Heart left ventricle (tissue), 16 donors: Measurements from ENCODE around the gene PPT1. TPM values are rescaled to one million over a fixed set of nuclear protein-coding genes. Genes with fewer than 3 reads are reported as not detected.

ENCODE experiments used
- ATAC-seq, 4 donors: fragments of 200-7000 bp; cut with Tn5 transposase; one replicate each; pipeline ENCODE4 v1.9.1; 2020 to 2022; ENCODE audit warnings: moderate library complexity in 4 of 4, mild to moderate bottlenecking in 3 of 4, moderate number of reproducible peaks in 1 of 4
- DNase-seq, 5 donors: peaks; one replicate each; pipeline ENCODE4 v3.0.0-alpha.2; 2020
- H3K27ac ChIP-seq, 12 donors: fragments of 200-600 bp; sonication (generic) in 4 of 12; one replicate each; pipeline versions ENCODE4 v1.5.0 to v1.8.0; 2016 to 2022; ENCODE audit warnings: mild to moderate bottlenecking in 2 of 12
- H3K27me3 ChIP-seq, 9 donors: fragments of 200-600 bp; sonication (generic) in 2 of 9; one replicate each; pipeline versions ENCODE4 v1.5.1 to v1.8.0; 2016 to 2022; ENCODE audit warnings: mild to moderate bottlenecking in 3 of 9
- H3K36me3 ChIP-seq, 9 donors: fragments of 200-600 bp; sonication (generic) in 2 of 9; one replicate each; pipeline versions ENCODE4 v1.5.0 to v1.8.0; 2018 to 2022; ENCODE audit warnings: mild to moderate bottlenecking in 2 of 9
- H3K4me1 ChIP-seq, 12 donors: fragments of 200-600 bp; sonication (generic) in 4 of 12; one replicate each; pipeline versions ENCODE4 v1.5.0 to v1.8.0; 2016 to 2022; ENCODE audit warnings: mild to moderate bottlenecking in 3 of 12
- H3K4me3 ChIP-seq, 12 donors: fragments of 200-600 bp; sonication (generic) in 4 of 12; one replicate each; pipeline versions ENCODE4 v1.5.0 to v1.8.0; 2017 to 2022; ENCODE audit warnings: mild to moderate bottlenecking in 9 of 12, moderate library complexity in 4 of 12
- H3K9me3 ChIP-seq, 12 donors: fragments of 200-600 bp; sonication (generic) in 4 of 12; one replicate each; pipeline versions ENCODE4 v1.5.0 to v1.8.0; 2016 to 2022; ENCODE audit warnings: mild to moderate bottlenecking in 1 of 12
- POLR2A ChIP-seq, 2 donors: fragments of 450-650 bp; IDR thresholded peaks; one replicate each; pipeline ENCODE4 v1.6.1; 2017; ENCODE audit warnings: antibody characterized with exemption in 2 of 2, mild to moderate bottlenecking in 2 of 2, moderate library complexity in 2 of 2
- WGBS, 4 donors: extraction: QIAGEN DNeasy Blood & Tissue Kit in 2 of 4; methylation state at CpG; one replicate each; pipeline versions ENCODE4 v1.1.5 to v1.1.7; 2013 to 2018; 5-methylcytosine and 5-hydroxymethylcytosine counted together
- intact Hi-C, 10 donors: fragments of 100-400 bp; cut with DNase I; formaldehyde crosslinking; loops; one replicate each; pipeline versions ENCODE4 v1.11.1 to v1.14.2; 2022
- polyA plus RNA-seq, 2 donors: library from polyadenylated mRNA; stranded (reverse); fragments of 200-250 nt; gene quantifications; one replicate each; pipeline ENCODE4 v1.2.3, GENCODE V29; 2013
- total RNA-seq, 9 donors: library from RNA; depleted of rRNA in 2 of 9; stranded (reverse); fragments of >200 nt in 2 of 9; fragmentation: NEBNext Ultra II Directional in 3 of 9; extraction: Animal tissue kit (Norgen Biotek cat#: 25700) in 3 of 9; gene quantifications; one replicate each; pipeline versions ENCODE4 v1.1.0 to v1.2.4, GENCODE V29; 2016 to 2023
- TF ChIP-seq, protein P1 (sequence below), 12 donors: fragments of 200-600 bp; sonication (generic) in 4 of 12; IDR thresholded peaks; one replicate each; pipeline versions ENCODE4 v1.5.0 to v1.8.0; 2018 to 2022; ENCODE audit warnings: antibody characterized with exemption in 12 of 12, mild to moderate bottlenecking in 5 of 12
- donor health status: ischemic (EF 13 %, LVEDD 7.1; RV severe dilation, severe dysfunction).
- donor health status: healthy with polysubstance abuse.
- donor health status: DM: no; HTN: yes; CAD: no.
- donor health status: DM: no; HTN: no; CAD: no.
- donor health status: ischemic (EF 25% LVEDD 6.9; RV normal size, moderate dysfunction).
- donor health status: ischemic (EF 25% LVEDD 5.7; RV mildly dilated, moderate dysfunction).
- donor health status: healthy.
- donor health status: DM: yes; HTN: yes; CAD: no.
- donor health status: ischemic (EF 35%, LVEDD 5.7; RV mildly dilated, moderate dysfunction).
- donor health status: nonischemic (EF 11% LVEDD 7.7; RV severe dilation, severe dysfunction).
- donor health status: DM: yes; HTN: yes; CAD: no.
- donor health status: PGD.
- donor health status: ischemic (EF 29% LVEDD 5.4; RV normal size, mild dysfunction).
- donor health status: nonischemic (EF 23%, LVEDD 6.1; RV moderate dilation, normal function).

PPT1 gene
- total and polyA plus RNA-seq, 11 donors: 22.8 to 106 (median 38.6) TPM

DNA sequence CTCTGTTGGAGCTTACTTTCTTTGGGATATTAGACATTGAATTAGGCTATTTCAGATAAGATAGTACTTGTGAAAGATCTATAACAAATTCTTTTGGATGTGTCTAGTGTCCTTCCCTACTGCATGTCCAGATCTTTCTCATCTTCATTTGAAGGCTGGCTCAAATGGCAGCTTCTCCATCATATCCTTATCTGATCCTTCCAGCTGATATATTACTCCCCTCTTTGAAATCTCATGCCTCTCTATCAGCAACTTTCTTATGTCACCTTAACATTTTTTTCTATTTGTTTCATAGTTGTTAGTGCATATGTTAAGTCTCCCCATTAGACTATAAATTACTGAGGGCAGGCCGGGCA, 39.0 kb downstream of the PPT1 start:
- no peaks in the 10 kb centered on the region for H3K9me3 ChIP-seq
- peak overlapping the region in 10 of 12 donors; percentile 28 to 88 (median 56) for H3K27ac ChIP-seq
- intact Hi-C loops: loop anchor here in 2 of 10 donors (2.0 kb wide), 2 partner anchors 13 to 17 kb away; partner anchors contain the start of gene CAP1 (in 1 of the 2)
- H3K4me1 ChIP-seq: peaks cover 14 to 97% (median 69%) of the 10 kb centered on the region in 12 donors
- peaks cover 0 to 75% (median 35%) of the 10 kb centered on the region in 9 donors for H3K36me3 ChIP-seq
- no peaks in the 10 kb centered on the region for H3K27me3 ChIP-seq
- DNase-seq: no peak
- no peak for ATAC-seq
- no peak overlapping the region for H3K4me3 ChIP-seq
- TF ChIP-seq, protein P1, sequence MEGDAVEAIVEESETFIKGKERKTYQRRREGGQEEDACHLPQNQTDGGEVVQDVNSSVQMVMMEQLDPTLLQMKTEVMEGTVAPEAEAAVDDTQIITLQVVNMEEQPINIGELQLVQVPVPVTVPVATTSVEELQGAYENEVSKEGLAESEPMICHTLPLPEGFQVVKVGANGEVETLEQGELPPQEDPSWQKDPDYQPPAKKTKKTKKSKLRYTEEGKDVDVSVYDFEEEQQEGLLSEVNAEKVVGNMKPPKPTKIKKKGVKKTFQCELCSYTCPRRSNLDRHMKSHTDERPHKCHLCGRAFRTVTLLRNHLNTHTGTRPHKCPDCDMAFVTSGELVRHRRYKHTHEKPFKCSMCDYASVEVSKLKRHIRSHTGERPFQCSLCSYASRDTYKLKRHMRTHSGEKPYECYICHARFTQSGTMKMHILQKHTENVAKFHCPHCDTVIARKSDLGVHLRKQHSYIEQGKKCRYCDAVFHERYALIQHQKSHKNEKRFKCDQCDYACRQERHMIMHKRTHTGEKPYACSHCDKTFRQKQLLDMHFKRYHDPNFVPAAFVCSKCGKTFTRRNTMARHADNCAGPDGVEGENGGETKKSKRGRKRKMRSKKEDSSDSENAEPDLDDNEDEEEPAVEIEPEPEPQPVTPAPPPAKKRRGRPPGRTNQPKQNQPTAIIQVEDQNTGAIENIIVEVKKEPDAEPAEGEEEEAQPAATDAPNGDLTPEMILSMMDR (IDR thresholded peaks at IDR 0.05): no peak
- WGBS, 4 donors: 86 to 100% (median 91%) methylated on average over 1 of the region's 1 CpG

DNA sequence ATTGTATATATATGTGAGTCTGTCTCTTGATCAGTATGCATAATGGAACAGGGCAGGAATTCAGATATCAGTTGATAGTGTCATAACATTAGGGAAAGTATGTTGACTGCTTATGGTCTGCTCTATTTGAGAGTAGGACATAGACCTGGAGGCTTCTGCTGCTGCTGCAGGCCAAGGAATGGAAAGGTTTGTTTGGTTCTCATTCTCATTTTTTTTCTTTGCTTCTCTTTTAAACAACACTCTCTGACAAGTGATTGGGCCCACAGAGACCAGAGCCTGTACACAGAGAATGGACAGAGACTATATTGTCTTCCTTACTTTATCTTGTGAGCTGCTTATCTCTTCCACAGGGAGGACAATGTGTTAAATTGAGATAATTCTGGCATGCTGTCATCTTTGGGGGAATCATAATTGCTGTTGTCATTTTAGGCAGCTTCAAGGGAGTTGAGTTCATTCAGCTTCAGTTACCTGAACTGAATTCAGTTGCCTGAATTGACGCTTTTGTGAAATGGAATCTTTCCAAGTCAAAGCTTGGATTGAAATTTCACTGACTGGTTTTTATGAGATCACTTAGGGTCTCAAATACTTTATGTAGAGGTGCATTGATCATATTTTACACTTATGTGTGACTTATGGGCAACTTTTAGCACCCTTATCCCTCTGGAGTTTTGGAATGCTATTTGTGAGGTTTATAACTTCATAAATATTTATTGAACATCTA, 39.6 kb downstream of the PPT1 start:
- intact Hi-C loops: loop anchor here in 2 of 10 donors (2.0 kb wide), 2 partner anchors 13 to 17 kb away; partner anchors contain the start of gene CAP1 (in 1 of the 2)

DNA sequence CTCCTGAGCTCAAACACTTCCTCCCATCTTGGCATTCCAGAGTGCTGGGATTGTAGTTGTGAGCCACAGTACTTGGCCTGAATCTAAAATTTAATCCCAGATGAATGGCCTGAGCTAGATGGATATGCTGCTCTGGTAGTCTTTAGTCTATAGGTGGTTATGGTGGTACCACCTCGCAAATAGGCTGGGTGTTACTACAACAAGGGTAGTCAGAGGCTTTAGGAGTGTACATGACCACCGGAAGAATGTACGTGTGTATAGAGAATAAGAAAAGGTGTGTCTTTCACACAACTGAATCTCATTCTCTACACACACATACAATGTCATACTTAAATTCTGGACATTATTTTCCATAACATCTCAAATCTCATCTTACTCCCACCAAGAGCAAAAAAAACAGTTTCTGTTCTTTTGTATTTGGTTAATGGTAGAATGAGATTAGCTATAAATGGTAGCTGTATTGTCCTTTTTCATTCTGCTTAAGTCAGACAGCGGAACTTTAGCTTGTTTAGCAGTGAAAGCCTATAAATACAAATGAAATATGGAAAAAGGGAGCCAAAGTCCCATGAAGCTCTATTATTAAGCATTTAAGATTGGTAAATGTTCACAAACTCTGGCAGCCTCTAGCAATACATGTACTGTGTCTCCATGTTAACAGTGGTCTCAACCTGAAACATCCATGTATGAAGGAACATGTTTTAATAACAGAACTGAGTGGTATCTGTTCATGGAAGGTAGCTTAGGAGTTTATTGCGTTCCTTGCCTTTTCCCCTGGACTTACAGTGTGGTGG, 40.3 kb downstream of the PPT1 start:
- no peaks in the 10 kb centered on the region for H3K27me3 ChIP-seq
- peaks cover 14 to 100% (median 74%) of the 10 kb centered on the region in 12 donors for H3K4me1 ChIP-seq
- no peaks in the 10 kb centered on the region for H3K9me3 ChIP-seq
- WGBS, 4 donors: 93 to 99% (median 96%) methylated on average over 5 of the region's 5 CpGs
- H3K27ac ChIP-seq: peak overlapping the region in 4 of 12 donors; percentile 14 to 88 (median 24)
- DNase-seq (no peak), ATAC-seq (no peak)
- TF ChIP-seq POLR2A (IDR thresholded peaks at IDR 0.05): no peak
- TF ChIP-seq, protein P1 (IDR thresholded peaks at IDR 0.05): no peak
- intact Hi-C loops: no loop called here
- peaks cover 0 to 71% (median 22%) of the 10 kb centered on the region in 9 donors for H3K36me3 ChIP-seq
- H3K4me3 ChIP-seq: no peak overlapping the region

More for the DNA sequence above, 39.6 kb downstream of the PPT1 start:
- ATAC-seq: no peak
- Histone ChIP-seq H3K9me3 (no peaks in the 10 kb centered on the region), H3K27me3 (no peaks in the 10 kb centered on the region), H3K27ac (peak overlapping the region in 6 of 12 donors; percentile 14 to 88 (median 59)), H3K4me3 (no peak overlapping the region), H3K4me1 (peaks cover 14 to 100% (median 71%) of the 10 kb centered on the region in 12 donors), H3K36me3 (peaks cover 0 to 71% (median 29%) of the 10 kb centered on the region in 9 donors)
- TF ChIP-seq, protein P1 (IDR thresholded peaks at IDR 0.05): no peak
- TF ChIP-seq POLR2A (IDR thresholded peaks at IDR 0.05): no peak
- WGBS, 4 donors: 50 to 63% (median 55%) methylated on average over 1 of the region's 1 CpG
- DNase-seq: no peak
